ENCODE results near the gene CCNK.

Gene CCNK

GRCh38 chr14:99467336-99468078, 13.7 kb upstream of the CCNK start:
- Histone ChIP-seq H3K27me3 (ENCODE audit: insufficient read depth, low read depth, severe bottlenecking) (no peaks in the 10 kb centered on the region), H3K27ac (no peak overlapping the region), H3K9me3 (ENCODE audit: severe bottlenecking) (no peaks in the 10 kb centered on the region), H3K4me3 (ENCODE audit: low read depth, low read length) (no peak overlapping the region), H3K36me3 (peaks cover 20% of the 10 kb centered on the region)
- DNase-seq, result no peak
- no peak for TF ChIP-seq CTCF (IDR thresholded peaks at IDR 0.05; ENCODE audit: low read depth, low read length)

GRCh38 chr14:99468081-99468480, 13.1 kb upstream of the CCNK start:
- Histone ChIP-seq H3K9me3 (ENCODE audit: severe bottlenecking) (no peaks in the 10 kb centered on the region), H3K4me3 (ENCODE audit: low read depth, low read length) (no peak overlapping the region), H3K27ac (no peak overlapping the region), H3K27me3 (ENCODE audit: insufficient read depth, low read depth, severe bottlenecking) (no peaks in the 10 kb centered on the region), H3K36me3 (peaks cover 14% of the 10 kb centered on the region)
- DNase-seq, result no peak
- TF ChIP-seq CTCF (IDR thresholded peaks at IDR 0.05; ENCODE audit: low read depth, low read length), result no peak

- H3K36me3 ChIP-seq, result peaks cover 10% of the 10 kb centered on the region
- no peak for DNase-seq
These were observed 12.2 kb upstream of the CCNK start for GRCh38 chr14:99468836-99469592.

GRCh38 chr14:99471731-99472130, 9.5 kb upstream of the CCNK start:
- no peak overlapping the region for H3K27ac ChIP-seq
- no peaks in the 10 kb centered on the region for H3K9me3 ChIP-seq (ENCODE audit: severe bottlenecking)
- DNase-seq, result no peak
- no peak overlapping the region for H3K4me3 ChIP-seq (ENCODE audit: low read depth, low read length)
- H3K36me3 ChIP-seq, result no peaks in the 10 kb centered on the region
- no peak for TF ChIP-seq CTCF (IDR thresholded peaks at IDR 0.05; ENCODE audit: low read depth, low read length)
- H3K27me3 ChIP-seq (ENCODE audit: insufficient read depth, low read depth, severe bottlenecking), result no peaks in the 10 kb centered on the region

More at GRCh38 chr14:99468836-99469592, 12.2 kb upstream of the CCNK start:
- H3K27me3 ChIP-seq (ENCODE audit: insufficient read depth, low read depth, severe bottlenecking), result no peaks in the 10 kb centered on the region
- TF ChIP-seq CTCF (IDR thresholded peaks at IDR 0.05; ENCODE audit: low read depth, low read length), result no peak
- H3K27ac ChIP-seq, result no peak overlapping the region
- H3K9me3 ChIP-seq (ENCODE audit: severe bottlenecking), result no peaks in the 10 kb centered on the region
- no peak overlapping the region for H3K4me3 ChIP-seq (ENCODE audit: low read depth, low read length)

- DNase-seq, result no peak
- TF ChIP-seq CTCF (IDR thresholded peaks at IDR 0.05; ENCODE audit: low read depth, low read length), result no peak
- Histone ChIP-seq H3K27ac (no peak overlapping the region), H3K27me3 (ENCODE audit: insufficient read depth, low read depth, severe bottlenecking) (no peaks in the 10 kb centered on the region), H3K4me3 (ENCODE audit: low read depth, low read length) (no peak overlapping the region), H3K36me3 (no peaks in the 10 kb centered on the region), H3K9me3 (ENCODE audit: severe bottlenecking) (no peaks in the 10 kb centered on the region)
These were observed 8.3 kb upstream of the CCNK start for GRCh38 chr14:99472937-99473336.

Data from WERI-Rb-1 (cell line).